ENCODE results near the gene SMIM26.

DNA sequence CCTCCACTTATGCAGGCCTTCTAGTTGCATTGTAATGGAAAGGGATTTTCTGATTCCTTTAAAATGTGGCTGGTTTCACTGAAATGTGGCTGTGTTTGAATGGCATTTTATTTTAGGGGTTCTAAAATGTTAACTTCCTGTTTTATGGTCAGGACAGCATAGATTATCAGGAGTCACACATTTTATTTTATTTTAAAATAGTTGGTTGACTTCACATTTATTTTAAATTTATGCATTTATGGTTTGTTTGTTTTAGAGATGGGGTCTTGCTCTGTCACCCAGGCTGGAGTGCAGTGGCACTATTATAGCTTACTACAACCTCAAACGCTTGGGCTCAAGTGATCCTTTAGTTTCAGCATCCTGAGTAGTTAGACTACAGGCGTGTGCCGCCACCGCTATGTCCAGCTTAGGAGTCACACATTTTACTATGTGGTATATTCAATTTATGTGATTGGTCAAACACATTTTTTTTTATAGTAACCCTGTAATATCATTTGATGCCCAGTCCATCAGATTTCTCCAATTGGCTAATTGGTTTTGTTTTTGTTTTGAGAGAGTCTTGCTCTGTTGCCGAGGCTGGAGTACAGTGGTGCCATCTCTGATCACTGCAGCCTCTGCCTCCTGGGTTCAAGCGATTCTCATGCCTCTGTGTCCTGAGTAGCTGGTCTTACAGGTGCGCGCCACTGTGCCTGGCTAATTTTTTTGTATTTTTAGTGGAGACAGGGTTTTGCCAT lies 22.9 kb downstream of the SMIM26 start:
- TF ChIP-seq, protein P1, sequence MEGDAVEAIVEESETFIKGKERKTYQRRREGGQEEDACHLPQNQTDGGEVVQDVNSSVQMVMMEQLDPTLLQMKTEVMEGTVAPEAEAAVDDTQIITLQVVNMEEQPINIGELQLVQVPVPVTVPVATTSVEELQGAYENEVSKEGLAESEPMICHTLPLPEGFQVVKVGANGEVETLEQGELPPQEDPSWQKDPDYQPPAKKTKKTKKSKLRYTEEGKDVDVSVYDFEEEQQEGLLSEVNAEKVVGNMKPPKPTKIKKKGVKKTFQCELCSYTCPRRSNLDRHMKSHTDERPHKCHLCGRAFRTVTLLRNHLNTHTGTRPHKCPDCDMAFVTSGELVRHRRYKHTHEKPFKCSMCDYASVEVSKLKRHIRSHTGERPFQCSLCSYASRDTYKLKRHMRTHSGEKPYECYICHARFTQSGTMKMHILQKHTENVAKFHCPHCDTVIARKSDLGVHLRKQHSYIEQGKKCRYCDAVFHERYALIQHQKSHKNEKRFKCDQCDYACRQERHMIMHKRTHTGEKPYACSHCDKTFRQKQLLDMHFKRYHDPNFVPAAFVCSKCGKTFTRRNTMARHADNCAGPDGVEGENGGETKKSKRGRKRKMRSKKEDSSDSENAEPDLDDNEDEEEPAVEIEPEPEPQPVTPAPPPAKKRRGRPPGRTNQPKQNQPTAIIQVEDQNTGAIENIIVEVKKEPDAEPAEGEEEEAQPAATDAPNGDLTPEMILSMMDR (IDR thresholded peaks at IDR 0.05) = no peak
- TF ChIP-seq POLR2A (IDR thresholded peaks at IDR 0.05) = no peak
